Astrocyte (in vitro differentiated cells and primary cell): ENCODE results near the gene HERC2. TPM values are rescaled to one million over a fixed set of nuclear protein-coding genes. Genes with fewer than 3 reads are reported as not detected.
"Not testable (repeated sequence)": the region's sequence is repeated elsewhere in the genome, so short reads cannot be mapped to it uniquely, and the experiment has no call there.

Experiments used
- DNase-seq: peaks from one replicate; pipeline ENCODE4 v3.0.0-alpha.2; 2010; ENCODE audit warnings: low read depth
- FAIRE-seq: peaks from 2 replicates; lab custom pipeline; 2011; peaks lifted over from hg19 to GRCh38; lab: Jason Lieb, UNC
- H2AFZ ChIP-seq: 2 replicates; pipeline ENCODE4 v1.6.0; 2012; ENCODE audit warnings: low read depth, low read length, inconsistent platforms
- H3K27ac ChIP-seq: 2 replicates; pipeline ENCODE4 v1.5.1; 2011; ENCODE audit warnings: low read depth, low read length, inconsistent platforms
- H3K27me3 ChIP-seq: 2 replicates; pipeline ENCODE4 v1.6.0; 2011; ENCODE audit warnings: low read length, inconsistent platforms; ENCODE audit not compliant: insufficient read depth
- H3K36me3 ChIP-seq: 2 replicates; pipeline ENCODE4 v1.5.1; 2011; ENCODE audit warnings: low read length, inconsistent platforms; ENCODE audit not compliant: insufficient read depth
- H3K4me1 ChIP-seq: 2 replicates; pipeline ENCODE4 v1.5.1; 2011; ENCODE audit warnings: low read length, inconsistent platforms; ENCODE audit not compliant: insufficient read depth
- H3K4me2 ChIP-seq: 2 replicates; pipeline ENCODE4 v1.6.0; 2012; ENCODE audit warnings: low read length, inconsistent platforms
- H3K4me3 ChIP-seq: 2 replicates; pipeline ENCODE4 v1.5.1; 2011; ENCODE audit warnings: low read depth, mild to moderate bottlenecking, low read length, inconsistent platforms; ENCODE audit not compliant: insufficient read depth
- H3K79me2 ChIP-seq: 2 replicates; pipeline ENCODE4 v1.6.0; 2012; ENCODE audit warnings: mild to moderate bottlenecking, low read length, inconsistent platforms; ENCODE audit not compliant: insufficient read depth
- H3K9ac ChIP-seq: 2 replicates; pipeline ENCODE4 v1.6.0; 2012; ENCODE audit warnings: mild to moderate bottlenecking, low read length, inconsistent platforms
- H3K9me3 ChIP-seq: 2 replicates; pipeline ENCODE4 v1.5.1; 2012; ENCODE audit warnings: low read depth, mild to moderate bottlenecking, low read length, inconsistent platforms; ENCODE audit not compliant: insufficient read depth
- H4K20me1 ChIP-seq: 2 replicates; pipeline ENCODE4 v1.6.0; 2012; ENCODE audit warnings: low read length, inconsistent platforms; ENCODE audit not compliant: insufficient read depth
- H3K27ac Mint-ChIP-seq: one replicate; pipeline ENCODE4 v1.8.0; 2021; ENCODE audit warnings: mild to moderate bottlenecking, mixed read lengths; ENCODE audit not compliant: unreplicated experiment
- H3K27me3 Mint-ChIP-seq: one replicate; pipeline ENCODE4 v1.8.0; 2021; ENCODE audit warnings: low read depth, mixed read lengths; ENCODE audit not compliant: unreplicated experiment
- H3K36me3 Mint-ChIP-seq: one replicate; pipeline ENCODE4 v1.8.0; 2021; ENCODE audit warnings: low read depth, mixed read lengths; ENCODE audit not compliant: unreplicated experiment
- H3K4me1 Mint-ChIP-seq: one replicate; pipeline ENCODE4 v1.8.0; 2021; ENCODE audit warnings: low read depth, mixed read lengths; ENCODE audit not compliant: unreplicated experiment
- H3K4me3 Mint-ChIP-seq: one replicate; pipeline ENCODE4 v1.8.0; 2021; ENCODE audit warnings: mild to moderate bottlenecking, moderate library complexity, mixed read lengths; ENCODE audit not compliant: unreplicated experiment
- H3K9me3 Mint-ChIP-seq: one replicate; pipeline ENCODE4 v1.8.0; 2021; ENCODE audit warnings: mild to moderate bottlenecking, mixed read lengths; ENCODE audit not compliant: unreplicated experiment
- CTCF ChIP-seq: IDR thresholded peaks from 2 replicates; pipeline ENCODE4 v1.5.1; 2011; ENCODE audit warnings: low read depth, mild to moderate bottlenecking, inconsistent platforms, low read length, moderate library complexity; ENCODE audit not compliant: insufficient read depth
- EZH2 ChIP-seq: IDR thresholded peaks from 2 replicates; pipeline ENCODE4 v1.6.1; 2012; ENCODE audit warnings: mild to moderate bottlenecking, low read length, inconsistent platforms; ENCODE audit not compliant: insufficient read depth
- total RNA-seq: library from RNA; stranded (reverse); gene quantifications from 2 replicates; pipeline ENCODE4 v1.2.1, GENCODE V29; 2021

Gene HERC2
- total RNA-seq, 1 donor from 2014 or later, result 61.5 TPM

GRCh38 chr15:28178727-28179126, 143.3 kb downstream of the HERC2 start:
- H2AFZ ChIP-seq, result no peak overlapping the region
- H3K4me3 ChIP-seq, result no peak overlapping the region
- Mint-ChIP-seq H3K36me3 (peaks cover 6% of the 10 kb centered on the region), H3K27me3 (no peaks in the 10 kb centered on the region), H3K4me3 (no peak overlapping the region), H3K4me1 (no peaks in the 10 kb centered on the region), H3K9me3 (no peaks in the 10 kb centered on the region), H3K27ac (no peak overlapping the region)
- DNase-seq (no peak), FAIRE-seq (no peak)
- no peaks in the 10 kb centered on the region for H3K27me3 ChIP-seq
- no peaks in the 10 kb centered on the region for H4K20me1 ChIP-seq
- H3K4me2 ChIP-seq, result no peak overlapping the region
- H3K36me3 ChIP-seq, result peaks cover 16% of the 10 kb centered on the region
- no peaks in the 10 kb centered on the region for H3K9me3 ChIP-seq
- no peak overlapping the region for H3K9ac ChIP-seq
- H3K79me2 ChIP-seq, result no peaks in the 10 kb centered on the region
- TF ChIP-seq CTCF (no peak), EZH2 (no peak)
- no peak overlapping the region for H3K27ac ChIP-seq
- H3K4me1 ChIP-seq, result no peaks in the 10 kb centered on the region

DNA sequence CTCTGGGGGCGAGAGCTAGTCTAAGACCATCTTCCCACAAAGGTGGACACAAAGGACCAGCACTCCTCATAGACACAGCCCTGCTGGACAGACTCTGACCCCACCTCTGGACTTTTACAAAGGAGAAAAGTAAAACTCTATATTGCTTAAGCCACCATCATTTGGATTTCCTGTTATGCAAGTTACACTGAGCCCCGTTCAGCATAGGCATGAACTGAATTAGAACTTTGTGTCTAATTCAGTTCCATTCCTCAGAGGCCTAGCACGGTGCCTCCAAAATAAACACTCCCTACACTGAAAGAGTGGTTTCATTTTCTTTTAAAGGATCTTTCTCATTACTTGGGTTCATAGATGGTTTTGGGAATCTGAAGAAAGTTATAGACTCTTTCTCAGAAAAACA, 143.7 kb downstream of the HERC2 start:
- Mint-ChIP-seq H3K27me3 (no peaks in the 10 kb centered on the region), H3K36me3 (peaks cover 6% of the 10 kb centered on the region), H3K9me3 (no peaks in the 10 kb centered on the region), H3K4me3 (no peak overlapping the region), H3K4me1 (no peaks in the 10 kb centered on the region), H3K27ac (no peak overlapping the region)
- H3K4me1 ChIP-seq, result no peaks in the 10 kb centered on the region
- no peak overlapping the region for H3K4me3 ChIP-seq
- TF ChIP-seq CTCF (no peak), EZH2 (no peak)
- H3K9me3 ChIP-seq, result no peaks in the 10 kb centered on the region
- H3K4me2 ChIP-seq, result no peak overlapping the region
- peaks cover 17% of the 10 kb centered on the region for H3K36me3 ChIP-seq
- DNase-seq (no peak), FAIRE-seq (no peak)
- no peaks in the 10 kb centered on the region for H3K79me2 ChIP-seq
- no peaks in the 10 kb centered on the region for H3K27me3 ChIP-seq
- no peaks in the 10 kb centered on the region for H4K20me1 ChIP-seq
- H2AFZ ChIP-seq, result no peak overlapping the region
- H3K27ac ChIP-seq, result no peak overlapping the region
- H3K9ac ChIP-seq, result no peak overlapping the region

DNA sequence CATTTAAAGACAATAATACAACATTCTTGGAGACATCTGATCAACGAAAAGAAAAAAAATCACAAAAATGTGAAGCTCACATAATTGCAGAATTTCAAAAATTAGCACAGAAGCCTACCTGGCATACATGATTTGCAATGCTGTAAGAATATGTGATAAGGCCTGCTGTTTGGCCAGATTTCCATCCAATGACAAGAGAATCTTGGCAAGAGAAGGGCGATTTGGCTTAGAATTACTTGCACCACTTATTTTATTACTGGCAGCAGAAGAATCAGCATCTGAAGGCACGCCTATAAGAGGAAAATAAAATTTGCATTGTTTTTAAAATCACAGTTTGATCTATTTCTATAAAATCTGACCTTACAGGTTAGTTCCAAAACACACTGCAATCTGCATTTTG, 152.6 kb downstream of the HERC2 start:
- Histone ChIP-seq H3K36me3 (peaks cover 35% of the 10 kb centered on the region), H3K9me3 (no peaks in the 10 kb centered on the region), H3K79me2 (no peaks in the 10 kb centered on the region), H3K9ac (no peak overlapping the region), H2AFZ (no peak overlapping the region), H3K27me3 (no peaks in the 10 kb centered on the region), H3K27ac (no peak overlapping the region), H3K4me2 (no peak overlapping the region), H3K4me1 (no peaks in the 10 kb centered on the region), H3K4me3 (no peak overlapping the region), H4K20me1 (peaks cover 7% of the 10 kb centered on the region)
- Mint-ChIP-seq H3K4me3 (no peak overlapping the region), H3K36me3 (peaks cover 23% of the 10 kb centered on the region), H3K27me3 (no peaks in the 10 kb centered on the region), H3K4me1 (no peaks in the 10 kb centered on the region), H3K27ac (no peak overlapping the region), H3K9me3 (no peaks in the 10 kb centered on the region)
- peak; percentile 17 for FAIRE-seq
- TF ChIP-seq CTCF (no peak), EZH2 (no peak)
- DNase-seq, result no peak

DNA sequence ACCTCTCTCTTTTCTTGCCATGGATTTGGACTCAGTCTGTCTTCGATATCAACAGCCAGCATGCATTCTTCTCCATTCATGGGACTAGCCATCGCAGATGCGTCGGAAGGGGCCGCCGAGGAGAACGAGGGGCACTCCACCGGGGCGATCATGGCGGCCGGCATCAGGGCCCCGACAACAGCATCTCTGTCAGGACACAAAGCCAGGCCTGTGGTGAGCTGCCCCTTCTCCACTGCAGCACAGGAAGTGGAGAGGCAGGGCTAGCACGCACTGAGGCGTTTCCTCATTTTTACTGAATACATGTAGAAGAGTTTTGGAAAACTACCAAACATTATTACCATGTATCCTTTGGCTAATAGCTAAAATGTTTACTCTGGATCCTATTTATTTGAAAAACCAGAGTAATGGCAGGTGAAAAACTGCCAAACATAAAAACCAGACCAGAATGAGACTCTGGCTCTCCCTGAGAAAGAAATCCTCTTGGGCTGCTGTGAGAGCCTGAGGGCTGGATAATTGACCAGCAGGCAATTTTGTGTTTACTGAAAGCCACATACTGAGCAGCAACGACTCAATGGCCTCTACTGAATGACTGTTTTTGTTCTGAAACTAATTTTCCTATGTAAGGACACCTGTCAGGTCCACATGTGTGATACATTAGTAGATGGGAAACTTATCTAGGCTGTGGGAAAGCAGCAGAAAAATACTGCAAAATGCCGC, 153.4 kb downstream of the HERC2 start:
- peaks cover 35% of the 10 kb centered on the region for H3K36me3 ChIP-seq
- not testable (repeated sequence) for H3K79me2 ChIP-seq, FAIRE-seq, H4K20me1 ChIP-seq, H3K27ac Mint-ChIP-seq, H3K27me3 Mint-ChIP-seq, H3K27me3 ChIP-seq, H3K4me2 ChIP-seq, H3K9me3 Mint-ChIP-seq, H3K4me3 Mint-ChIP-seq, H3K4me1 ChIP-seq, H3K9me3 ChIP-seq, H3K4me3 ChIP-seq, DNase-seq, H3K9ac ChIP-seq, H3K4me1 Mint-ChIP-seq, H2AFZ ChIP-seq, H3K27ac ChIP-seq
- H3K36me3 Mint-ChIP-seq, result peaks cover 23% of the 10 kb centered on the region
